CD4-positive, CD25-positive, alpha-beta regulatory T cell (primary cell): Measurements from ENCODE around the gene SRSF3. TPM values are rescaled to one million over a fixed set of nuclear protein-coding genes. Genes with fewer than 3 reads are reported as not detected.
A peak's percentile ranks its signal among the peaks of the same experiment; 100 is the strongest.

ENCODE experiments used
- ATAC-seq, 2 donors: fragments of 150-1000 bp; cut with Tn5 transposase; one replicate each; pipeline ENCODE4 v1.10.0; 2021; ENCODE audit warnings: low read depth in 2 of 2, moderate number of reproducible peaks in 2 of 2, moderate library complexity in 1 of 2
- DNase-seq, 3 donors: peaks; one replicate each; pipeline versions ENCODE4 v3.0.0 to v3.0.0-alpha.2; 2012 to 2022; ENCODE audit warnings: mixed read lengths in 1 of 3
- H3K27ac ChIP-seq: one replicate; pipeline ENCODE4 v1.7.0; 2013; ENCODE audit warnings: mild to moderate bottlenecking, low read length; ENCODE audit not compliant: insufficient read depth, poor library complexity, severe bottlenecking
- H3K27me3 ChIP-seq: one replicate; pipeline ENCODE4 v1.7.0; 2013; ENCODE audit warnings: low read length; ENCODE audit not compliant: control insufficient read depth, insufficient read depth
- H3K36me3 ChIP-seq: one replicate; pipeline ENCODE4 v1.7.0; 2013; ENCODE audit warnings: mild to moderate bottlenecking, low read length, moderate library complexity; ENCODE audit not compliant: control insufficient read depth, insufficient read depth
- H3K4me1 ChIP-seq: 2 replicates; pipeline ENCODE4 v1.7.0; 2013; ENCODE audit warnings: mild to moderate bottlenecking, low read length; ENCODE audit not compliant: insufficient read depth, control insufficient read depth, poor library complexity, severe bottlenecking
- H3K4me3 ChIP-seq: one replicate; pipeline ENCODE4 v1.7.0; 2013; ENCODE audit warnings: low read depth, mild to moderate bottlenecking, low read length, moderate library complexity
- H3K9me3 ChIP-seq, 2 experiments: 1 replicate in 1 of 2; 2 replicates in 1 of 2; pipeline ENCODE4 v1.7.0; 2013; ENCODE audit warnings: low read length in 2 of 2, mild to moderate bottlenecking in 1 of 2, moderate library complexity in 1 of 2; ENCODE audit not compliant: control insufficient read depth in 2 of 2
- H3K27ac Mint-ChIP-seq, 3 donors: one replicate each; pipeline ENCODE4 v1.8.0; 2020 to 2022; ENCODE audit warnings: mild to moderate bottlenecking in 3 of 3, mixed read lengths in 3 of 3, moderate library complexity in 2 of 3
- H3K27me3 Mint-ChIP-seq: one replicate; pipeline ENCODE4 v1.8.0; 2022; ENCODE audit warnings: mild to moderate bottlenecking, mixed read lengths
- H3K36me3 Mint-ChIP-seq: one replicate; pipeline ENCODE4 v1.8.0; 2020; ENCODE audit warnings: mixed read lengths
- H3K4me1 Mint-ChIP-seq, 4 donors: one replicate each; pipeline ENCODE4 v1.8.0; 2020 to 2022; ENCODE audit warnings: mixed read lengths in 4 of 4, mild to moderate bottlenecking in 1 of 4
- H3K4me3 Mint-ChIP-seq, 4 donors: one replicate each; pipeline ENCODE4 v1.8.0; 2020 to 2022; ENCODE audit warnings: mild to moderate bottlenecking in 4 of 4, mixed read lengths in 4 of 4, moderate library complexity in 3 of 4
- H3K9me3 Mint-ChIP-seq, 7 donors: one replicate each; pipeline ENCODE4 v1.8.0; 2020 to 2022; ENCODE audit warnings: mixed read lengths in 7 of 7, mild to moderate bottlenecking in 3 of 7, moderate library complexity in 2 of 7
- polyA plus RNA-seq, 4 donors: library from polyadenylated mRNA; unstranded; fragments of 300-500 nt; fragmentation: Illumina TruSeq; gene quantifications; one replicate each; pipeline ENCODE4 v1.2.3, GENCODE V29; 2021
- total RNA-seq: library from RNA; stranded (reverse); gene quantifications from one replicate; pipeline ENCODE4 v1.2.3, GENCODE V29; 2022

Gene SRSF3
- total and polyA plus RNA-seq, 5 donors from 2014 or later: 398 to 731 (median 413) TPM

DNA sequence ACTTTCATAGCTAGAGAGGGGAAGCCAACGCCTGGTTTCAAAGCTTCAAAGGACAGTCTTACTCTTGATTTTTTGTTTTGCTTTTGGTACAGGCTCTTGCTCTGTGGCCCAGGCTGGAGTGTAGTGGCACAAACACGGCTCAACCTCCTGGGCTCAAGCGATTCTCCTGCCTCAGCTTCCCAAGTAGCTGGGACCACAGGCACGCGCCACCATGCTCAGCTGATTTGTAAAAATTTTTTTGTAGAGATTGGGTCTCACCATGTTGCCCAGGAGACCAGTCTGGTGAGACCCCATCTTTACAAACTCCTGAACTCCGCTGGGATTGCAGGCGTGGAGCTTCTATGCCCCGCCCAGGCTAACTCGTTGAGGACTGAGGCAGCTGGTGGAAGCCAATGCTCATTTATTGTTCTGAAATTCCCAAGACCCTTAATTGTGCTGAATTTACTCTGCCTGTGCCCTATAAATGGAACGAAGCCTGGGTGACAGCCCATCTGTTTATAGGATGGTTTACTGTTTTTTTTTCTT is 18.0 kb downstream of the SRSF3 start:
- H3K4me1 ChIP-seq: peaks cover 7% of the 10 kb centered on the region
- no peaks in the 10 kb centered on the region for H3K27me3 ChIP-seq
- H3K27ac ChIP-seq: no peak overlapping the region
- ATAC-seq: no peak
- Mint-ChIP-seq H3K9me3 (no peaks in the 10 kb centered on the region), H3K27me3 (no peaks in the 10 kb centered on the region), H3K4me3 (no peak overlapping the region), H3K4me1 (peaks cover 23 to 50% (median 41%) of the 10 kb centered on the region in 4 donors), H3K36me3 (peaks cover 51% of the 10 kb centered on the region), H3K27ac (peak overlapping the region in 1 of 3 donors; percentile 65)
- peaks cover 56% of the 10 kb centered on the region for H3K36me3 ChIP-seq
- H3K4me3 ChIP-seq: no peak overlapping the region
- no peaks in the 10 kb centered on the region for H3K9me3 ChIP-seq
- no peak for DNase-seq

DNA sequence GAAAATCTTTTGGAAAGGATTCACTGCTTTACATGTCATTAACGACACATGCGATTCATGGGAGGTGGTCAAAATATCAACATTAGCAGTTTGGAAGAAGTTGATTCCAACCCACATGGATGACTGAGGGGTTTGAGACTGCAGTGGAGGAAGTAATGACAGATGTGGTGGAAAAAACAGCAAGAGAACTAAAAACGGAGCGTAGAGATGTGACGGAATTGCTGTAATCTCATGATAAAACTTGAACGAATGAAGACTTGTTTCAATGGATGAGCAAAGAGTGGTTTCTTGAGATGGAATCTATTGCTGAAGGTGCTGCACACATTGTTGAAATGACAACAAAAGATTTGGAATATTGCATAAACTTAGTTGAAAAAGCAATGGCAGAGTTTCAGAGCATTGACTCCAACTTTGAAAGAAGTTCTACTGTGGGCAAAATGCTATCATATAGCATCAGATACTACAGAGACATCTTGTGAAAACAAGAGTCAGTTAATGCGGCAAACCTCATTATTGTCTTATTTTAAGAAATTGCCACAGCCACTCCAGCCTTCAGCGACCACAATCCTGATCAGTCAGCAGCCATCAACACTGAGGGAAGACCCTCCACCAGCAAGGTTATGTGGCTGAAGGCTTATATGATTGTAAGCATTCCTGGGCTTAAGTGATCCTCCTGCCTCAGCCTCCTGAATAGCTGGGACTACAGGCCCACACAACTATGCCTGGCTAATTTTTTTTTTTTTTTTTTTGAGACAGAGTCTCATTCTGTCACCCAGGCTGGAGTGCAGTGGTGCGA is 19.2 kb downstream of the SRSF3 start:
- H3K27me3 ChIP-seq: no peaks in the 10 kb centered on the region
- Mint-ChIP-seq H3K4me3 (no peak overlapping the region), H3K4me1 (peaks cover 23 to 38% (median 34%) of the 10 kb centered on the region in 4 donors), H3K27me3 (no peaks in the 10 kb centered on the region), H3K27ac (peak overlapping the region in 2 of 3 donors; percentile 16 to 19), H3K36me3 (peaks cover 42% of the 10 kb centered on the region), H3K9me3 (no peaks in the 10 kb centered on the region)
- H3K36me3 ChIP-seq: peaks cover 44% of the 10 kb centered on the region
- H3K27ac ChIP-seq: no peak overlapping the region
- no peak for DNase-seq
- ATAC-seq: no peak
- peaks cover 2% of the 10 kb centered on the region for H3K4me1 ChIP-seq
- H3K9me3 ChIP-seq: no peaks in the 10 kb centered on the region
- no peak overlapping the region for H3K4me3 ChIP-seq

DNA sequence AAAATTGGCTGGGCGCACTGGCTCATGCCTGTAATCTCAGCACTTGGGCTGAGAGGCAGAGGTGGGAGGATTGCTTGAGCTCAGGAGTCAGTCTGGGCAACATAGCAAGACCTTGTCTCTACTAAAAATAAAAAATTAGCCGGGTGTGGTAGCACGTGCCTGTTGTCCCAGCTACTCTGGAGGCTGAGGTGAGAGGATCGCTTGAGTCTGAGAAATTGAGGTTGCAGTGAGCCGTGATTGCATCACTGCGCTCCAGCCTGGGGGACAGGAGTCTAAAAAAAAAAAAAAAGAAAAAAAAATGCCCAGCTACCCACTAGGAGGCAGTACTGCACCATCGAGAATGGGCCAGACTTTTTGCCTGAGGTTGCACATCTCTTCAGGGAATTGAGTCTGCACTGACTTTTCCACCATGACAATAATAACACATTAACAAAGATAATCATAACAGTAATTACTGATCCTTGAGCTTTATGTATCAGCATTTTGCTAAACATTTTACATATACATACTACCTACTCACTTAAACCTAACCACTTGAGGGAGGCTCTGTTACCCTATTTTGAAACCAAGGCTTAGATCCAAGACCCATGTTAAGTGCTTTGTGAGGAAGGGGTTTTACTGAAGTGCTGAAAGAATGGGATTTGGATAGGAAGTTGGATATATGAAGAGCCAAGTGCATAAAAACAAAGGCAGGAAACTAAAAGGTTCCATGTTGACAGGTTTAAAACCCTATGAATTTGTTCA is 21.0 kb downstream of the SRSF3 start:
- H3K4me1 ChIP-seq: no peaks in the 10 kb centered on the region
- peak overlapping the region in 1 of 4 donors; percentile 33 for H3K4me3 Mint-ChIP-seq
- H3K36me3 Mint-ChIP-seq: peaks cover 37% of the 10 kb centered on the region
- H3K36me3 ChIP-seq: peaks cover 31% of the 10 kb centered on the region
- peak; percentile 24 to 67 (median 59) for DNase-seq
- peaks cover 17 to 22% (median 19%) of the 10 kb centered on the region in 4 donors for H3K4me1 Mint-ChIP-seq
- H3K4me3 ChIP-seq: no peak overlapping the region
- H3K27me3 ChIP-seq: no peaks in the 10 kb centered on the region
- H3K27me3 Mint-ChIP-seq: peaks cover 2% of the 10 kb centered on the region
- peak overlapping the region; percentile 57 to 86 (median 76) for H3K27ac Mint-ChIP-seq
- no peaks in the 10 kb centered on the region for H3K9me3 Mint-ChIP-seq
- peak overlapping the region; percentile 49 for H3K27ac ChIP-seq
- H3K9me3 ChIP-seq: no peaks in the 10 kb centered on the region
- ATAC-seq: peak; percentile 46 to 61

DNA sequence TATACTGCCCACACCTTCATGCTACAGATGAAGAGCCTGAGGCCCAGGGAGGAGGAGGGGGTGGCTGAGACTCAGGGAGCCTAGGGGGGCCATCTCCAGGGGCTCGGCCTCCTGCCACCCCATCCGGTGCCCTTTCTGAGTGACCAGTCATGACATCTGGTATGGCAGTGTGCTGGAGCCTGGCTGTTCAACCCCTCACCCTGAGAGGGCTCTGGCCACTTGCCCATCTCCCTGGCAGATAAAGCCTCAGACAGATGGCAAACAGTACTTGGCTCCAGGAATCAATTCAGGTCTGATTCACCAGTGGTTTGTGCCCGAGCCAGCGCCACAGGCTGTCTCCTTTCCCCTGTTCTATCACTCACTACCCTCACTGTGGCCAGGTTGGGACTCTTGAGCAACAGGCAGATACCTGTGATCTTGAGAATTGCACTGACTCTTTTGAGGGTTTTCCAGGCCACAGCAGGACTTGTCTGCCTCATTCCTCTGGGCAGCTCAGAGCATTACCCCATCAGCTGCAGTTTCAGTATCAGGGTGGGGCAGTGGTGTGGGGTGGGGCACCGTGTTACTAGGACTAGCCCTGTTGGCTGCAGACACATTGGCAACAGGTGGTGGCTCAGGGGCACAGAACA is 22.8 kb downstream of the SRSF3 start:
- H3K4me1 Mint-ChIP-seq: peaks cover 8 to 17% (median 9%) of the 10 kb centered on the region in 4 donors
- Histone ChIP-seq H3K4me3 (no peak overlapping the region), H3K27ac (no peak overlapping the region), H3K4me1 (no peaks in the 10 kb centered on the region), H3K36me3 (peaks cover 15% of the 10 kb centered on the region), H3K9me3 (no peaks in the 10 kb centered on the region), H3K27me3 (no peaks in the 10 kb centered on the region)
- ATAC-seq (no peak), DNase-seq (no peak)
- no peaks in the 10 kb centered on the region for H3K9me3 Mint-ChIP-seq
- peaks cover 24% of the 10 kb centered on the region for H3K36me3 Mint-ChIP-seq
- peak overlapping the region in 1 of 3 donors; percentile 16 for H3K27ac Mint-ChIP-seq
- no peak overlapping the region for H3K4me3 Mint-ChIP-seq
- H3K27me3 Mint-ChIP-seq: peaks cover 4% of the 10 kb centered on the region

DNA sequence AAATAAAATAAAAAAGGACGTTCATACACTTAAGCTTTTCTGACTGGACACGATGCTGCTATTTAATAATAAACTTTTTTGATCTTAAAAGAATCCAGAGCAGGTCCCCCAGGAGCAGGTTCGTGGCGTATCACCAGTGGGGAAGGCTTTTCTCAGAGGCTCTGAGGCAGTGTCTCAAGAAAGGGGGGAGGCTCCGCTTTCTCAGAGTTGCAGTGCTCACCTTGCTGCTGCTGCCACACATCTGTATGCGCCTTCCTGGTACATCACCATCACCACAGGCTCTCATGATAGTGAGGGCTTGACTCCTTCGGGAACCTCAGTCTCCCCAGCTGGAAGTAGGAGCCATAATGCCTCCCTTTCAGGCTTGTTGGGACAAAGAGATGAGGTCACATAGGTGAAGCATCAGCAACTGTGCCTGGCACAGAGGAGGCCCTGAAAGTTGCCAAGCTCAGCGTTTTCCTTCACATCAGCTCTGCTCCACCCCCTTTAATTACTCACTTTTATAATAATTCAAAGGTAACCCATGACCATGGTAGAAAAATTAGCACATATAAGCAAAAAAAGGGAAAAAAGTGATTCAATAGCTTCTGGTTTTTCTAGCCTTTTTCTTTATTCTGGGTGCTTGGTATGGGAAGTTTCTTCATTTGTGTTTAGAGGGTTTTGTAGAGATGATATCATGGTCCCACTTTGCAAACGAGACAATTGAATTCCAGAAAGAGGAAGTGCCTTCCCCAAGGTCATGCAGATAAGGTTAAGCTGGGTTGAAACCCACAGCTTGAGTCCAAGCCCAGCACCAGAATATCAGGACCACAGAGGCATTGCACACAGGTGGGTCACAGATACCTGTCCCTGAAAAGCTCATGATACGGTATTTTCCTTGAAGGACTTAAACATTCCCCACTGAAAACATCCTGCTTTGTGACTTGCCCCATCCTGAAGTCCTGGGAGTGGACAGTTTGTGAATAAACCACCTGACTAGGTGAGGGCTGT is 24.5 kb downstream of the SRSF3 start:
- H3K9me3 Mint-ChIP-seq: no peaks in the 10 kb centered on the region
- Histone ChIP-seq H3K9me3 (no peaks in the 10 kb centered on the region), H3K27me3 (no peaks in the 10 kb centered on the region), H3K4me3 (no peak overlapping the region), H3K36me3 (peaks cover under 1% of the 10 kb centered on the region), H3K4me1 (peaks cover 6% of the 10 kb centered on the region), H3K27ac (no peak overlapping the region)
- no peak overlapping the region for H3K4me3 Mint-ChIP-seq
- no peak overlapping the region for H3K27ac Mint-ChIP-seq
- ATAC-seq (no peak), DNase-seq (no peak)
- H3K27me3 Mint-ChIP-seq: peaks cover 4% of the 10 kb centered on the region
- H3K4me1 Mint-ChIP-seq: peaks cover 5 to 14% (median 14%) of the 10 kb centered on the region in 4 donors
- H3K36me3 Mint-ChIP-seq: peaks cover 11% of the 10 kb centered on the region

DNA sequence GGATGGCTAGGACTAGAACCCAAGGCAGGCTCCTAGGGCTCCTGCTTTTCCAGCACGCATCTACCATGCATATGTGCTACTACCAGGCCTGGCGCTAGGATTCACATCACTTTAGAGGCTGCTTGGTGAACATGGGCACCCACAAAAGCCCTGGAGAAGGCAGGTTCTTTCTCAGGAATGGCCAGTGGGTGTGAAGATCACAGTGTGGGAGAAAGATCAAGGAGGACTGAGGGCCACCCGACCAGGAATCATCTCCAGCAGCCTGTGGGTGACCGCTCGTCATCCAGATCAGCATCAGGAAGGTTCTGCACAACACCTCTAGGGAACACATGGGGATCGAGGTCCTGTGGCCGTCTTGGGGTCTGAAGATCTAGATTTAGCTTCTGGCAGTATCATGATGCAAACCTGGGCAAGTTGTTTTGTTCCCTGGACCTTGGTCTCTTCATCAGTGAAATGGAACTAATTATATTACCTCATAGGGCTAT is 27.3 kb downstream of the SRSF3 start:
- Mint-ChIP-seq H3K27me3 (peaks cover 4% of the 10 kb centered on the region), H3K36me3 (peaks cover 6% of the 10 kb centered on the region), H3K9me3 (no peaks in the 10 kb centered on the region), H3K4me1 (peaks cover 0 to 12% (median 9%) of the 10 kb centered on the region in 4 donors), H3K4me3 (no peak overlapping the region), H3K27ac (no peak overlapping the region)
- H3K9me3 ChIP-seq: no peaks in the 10 kb centered on the region
- no peaks in the 10 kb centered on the region for H3K36me3 ChIP-seq
- DNase-seq: no peak
- H3K4me3 ChIP-seq: no peak overlapping the region
- no peak for ATAC-seq
- H3K27ac ChIP-seq: no peak overlapping the region
- H3K27me3 ChIP-seq: no peaks in the 10 kb centered on the region
- peaks cover 6% of the 10 kb centered on the region for H3K4me1 ChIP-seq
